ENCODE results near the gene TRAK2. TPM values are rescaled to one million over a fixed set of nuclear protein-coding genes. Genes with fewer than 3 reads are reported as not detected.

TRAK2 gene
- polyA plus RNA-seq, 2 donors = 5.2 to 9.3 TPM

- WGBS, 2 donors = 65 to 66% methylated on average over 3 of the region's 3 CpGs
- Histone ChIP-seq H3K27me3 (ENCODE audit: control insufficient read depth in 1 of 2, insufficient read depth in 2 of 2, low read length in 2 of 2) (no peaks in the 10 kb centered on the region), H3K9me3 (ENCODE audit: control insufficient read depth in 2 of 2, insufficient read depth in 1 of 2, low read depth in 1 of 2, low read length in 1 of 2) (no peaks in the 10 kb centered on the region), H3K4me3 (ENCODE audit: low read depth in 1 of 2, low read length in 2 of 2) (no peak overlapping the region), H3K27ac (ENCODE audit: low read depth in 2 of 2, low read length in 1 of 2) (no peak overlapping the region), H3K36me3 (ENCODE audit: control insufficient read depth in 2 of 2, insufficient read depth in 2 of 2, low read length in 1 of 2) (peaks cover 0 to 5% of the 10 kb centered on the region in 2 donors), H3K4me1 (ENCODE audit: control insufficient read depth in 2 of 2, insufficient read depth in 2 of 2, low read length in 1 of 2) (peaks cover 0 to 2% of the 10 kb centered on the region in 2 donors)
Measured at GRCh38 chr2:201471732-201472393, 20.6 kb upstream of the TRAK2 start.

GRCh38 chr2:201470821-201471731, 19.8 kb upstream of the TRAK2 start:
- no peaks in the 10 kb centered on the region for H3K27me3 ChIP-seq (ENCODE audit: control insufficient read depth in 1 of 2, insufficient read depth in 2 of 2, low read length in 2 of 2)
- no peak overlapping the region for H3K27ac ChIP-seq (ENCODE audit: low read depth in 2 of 2, low read length in 1 of 2)
- H3K9me3 ChIP-seq (ENCODE audit: control insufficient read depth in 2 of 2, insufficient read depth in 1 of 2, low read depth in 1 of 2, low read length in 1 of 2) = no peaks in the 10 kb centered on the region
- H3K4me3 ChIP-seq (ENCODE audit: low read depth in 1 of 2, low read length in 2 of 2) = no peak overlapping the region
- 78 to 81% methylated on average over 9 of the region's 9 CpGs for WGBS, 2 donors
- H3K4me1 ChIP-seq (ENCODE audit: control insufficient read depth in 2 of 2, insufficient read depth in 2 of 2, low read length in 1 of 2) = peaks cover 0 to 2% of the 10 kb centered on the region in 2 donors
- H3K36me3 ChIP-seq (ENCODE audit: control insufficient read depth in 2 of 2, insufficient read depth in 2 of 2, low read length in 1 of 2) = peaks cover 0 to 5% of the 10 kb centered on the region in 2 donors

- Histone ChIP-seq H3K9me3 (ENCODE audit: control insufficient read depth in 2 of 2, insufficient read depth in 1 of 2, low read depth in 1 of 2, low read length in 1 of 2) (no peaks in the 10 kb centered on the region), H3K36me3 (ENCODE audit: control insufficient read depth in 2 of 2, insufficient read depth in 2 of 2, low read length in 1 of 2) (peaks cover 3 to 12% of the 10 kb centered on the region in 2 donors), H3K4me1 (ENCODE audit: control insufficient read depth in 2 of 2, insufficient read depth in 2 of 2, low read length in 1 of 2) (peaks cover 0 to 2% of the 10 kb centered on the region in 2 donors)
Measured at GRCh38 chr2:201467666-201468065, 16.4 kb upstream of the TRAK2 start.

GRCh38 chr2:201466050-201466675, 14.9 kb upstream of the TRAK2 start:
- Histone ChIP-seq H3K4me3 (ENCODE audit: low read depth in 1 of 2, low read length in 2 of 2) (no peak overlapping the region), H3K36me3 (ENCODE audit: control insufficient read depth in 2 of 2, insufficient read depth in 2 of 2, low read length in 1 of 2) (peaks cover 3 to 12% of the 10 kb centered on the region in 2 donors), H3K27me3 (ENCODE audit: control insufficient read depth in 1 of 2, insufficient read depth in 2 of 2, low read length in 2 of 2) (no peaks in the 10 kb centered on the region), H3K4me1 (ENCODE audit: control insufficient read depth in 2 of 2, insufficient read depth in 2 of 2, low read length in 1 of 2) (peaks cover 0 to 2% of the 10 kb centered on the region in 2 donors), H3K27ac (ENCODE audit: low read depth in 2 of 2, low read length in 1 of 2) (no peak overlapping the region), H3K9me3 (ENCODE audit: control insufficient read depth in 2 of 2, insufficient read depth in 1 of 2, low read depth in 1 of 2, low read length in 1 of 2) (no peaks in the 10 kb centered on the region)
- 67 to 77% methylated on average over 3 of the region's 3 CpGs for WGBS, 2 donors

More at GRCh38 chr2:201467666-201468065, 16.4 kb upstream of the TRAK2 start:
- no peaks in the 10 kb centered on the region for H3K27me3 ChIP-seq (ENCODE audit: control insufficient read depth in 1 of 2, insufficient read depth in 2 of 2, low read length in 2 of 2)
- H3K27ac ChIP-seq (ENCODE audit: low read depth in 2 of 2, low read length in 1 of 2) = no peak overlapping the region
- H3K4me3 ChIP-seq (ENCODE audit: low read depth in 1 of 2, low read length in 2 of 2) = no peak overlapping the region

- H3K27me3 ChIP-seq (ENCODE audit: control insufficient read depth in 1 of 2, insufficient read depth in 2 of 2, low read length in 2 of 2) = no peaks in the 10 kb centered on the region
- H3K4me3 ChIP-seq (ENCODE audit: low read depth in 1 of 2, low read length in 2 of 2) = no peak overlapping the region
- no peaks in the 10 kb centered on the region for H3K4me1 ChIP-seq (ENCODE audit: control insufficient read depth in 2 of 2, insufficient read depth in 2 of 2, low read length in 1 of 2)
- peaks cover 3 to 9% of the 10 kb centered on the region in 2 donors for H3K36me3 ChIP-seq (ENCODE audit: control insufficient read depth in 2 of 2, insufficient read depth in 2 of 2, low read length in 1 of 2)
- H3K27ac ChIP-seq (ENCODE audit: low read depth in 2 of 2, low read length in 1 of 2) = peak overlapping the region in 1 of 2 donors; percentile 5
- no peaks in the 10 kb centered on the region for H3K9me3 ChIP-seq (ENCODE audit: control insufficient read depth in 2 of 2, insufficient read depth in 1 of 2, low read depth in 1 of 2, low read length in 1 of 2)
- 87 to 94% methylated on average over 2 of the region's 2 CpGs for WGBS, 2 donors
Measured at GRCh38 chr2:201465524-201465971, 14.3 kb upstream of the TRAK2 start.

- no peaks in the 10 kb centered on the region for H3K9me3 ChIP-seq (ENCODE audit: control insufficient read depth in 2 of 2, insufficient read depth in 1 of 2, low read depth in 1 of 2, low read length in 1 of 2)
- 96 to 100% methylated on average over 1 of the region's 1 CpG for WGBS, 2 donors
- no peak overlapping the region for H3K27ac ChIP-seq (ENCODE audit: low read depth in 2 of 2, low read length in 1 of 2)
- no peak overlapping the region for H3K4me3 ChIP-seq (ENCODE audit: low read depth in 1 of 2, low read length in 2 of 2)
- H3K27me3 ChIP-seq (ENCODE audit: control insufficient read depth in 1 of 2, insufficient read depth in 2 of 2, low read length in 2 of 2) = no peaks in the 10 kb centered on the region
- H3K4me1 ChIP-seq (ENCODE audit: control insufficient read depth in 2 of 2, insufficient read depth in 2 of 2, low read length in 1 of 2) = no peaks in the 10 kb centered on the region
- H3K36me3 ChIP-seq (ENCODE audit: control insufficient read depth in 2 of 2, insufficient read depth in 2 of 2, low read length in 1 of 2) = peaks cover 3 to 9% of the 10 kb centered on the region in 2 donors
Measured at GRCh38 chr2:201464547-201464946, 13.3 kb upstream of the TRAK2 start.

GRCh38 chr2:201460532-201460931, 9.3 kb upstream of the TRAK2 start:
- Histone ChIP-seq H3K4me1 (ENCODE audit: control insufficient read depth in 2 of 2, insufficient read depth in 2 of 2, low read length in 1 of 2) (no peaks in the 10 kb centered on the region), H3K4me3 (ENCODE audit: low read depth in 1 of 2, low read length in 2 of 2) (no peak overlapping the region), H3K9me3 (ENCODE audit: control insufficient read depth in 2 of 2, insufficient read depth in 1 of 2, low read depth in 1 of 2, low read length in 1 of 2) (no peaks in the 10 kb centered on the region), H3K36me3 (ENCODE audit: control insufficient read depth in 2 of 2, insufficient read depth in 2 of 2, low read length in 1 of 2) (peaks cover 3 to 12% of the 10 kb centered on the region in 2 donors), H3K27ac (ENCODE audit: low read depth in 2 of 2, low read length in 1 of 2) (no peak overlapping the region), H3K27me3 (ENCODE audit: control insufficient read depth in 1 of 2, insufficient read depth in 2 of 2, low read length in 2 of 2) (no peaks in the 10 kb centered on the region)
- WGBS, 2 donors = 100% methylated on average over 1 of the region's 1 CpG

GRCh38 chr2:201458381-201458780, 7.1 kb upstream of the TRAK2 start:
- Histone ChIP-seq H3K4me1 (ENCODE audit: control insufficient read depth in 2 of 2, insufficient read depth in 2 of 2, low read length in 1 of 2) (no peaks in the 10 kb centered on the region), H3K27ac (ENCODE audit: low read depth in 2 of 2, low read length in 1 of 2) (no peak overlapping the region), H3K27me3 (ENCODE audit: control insufficient read depth in 1 of 2, insufficient read depth in 2 of 2, low read length in 2 of 2) (no peaks in the 10 kb centered on the region), H3K9me3 (ENCODE audit: control insufficient read depth in 2 of 2, insufficient read depth in 1 of 2, low read depth in 1 of 2, low read length in 1 of 2) (no peaks in the 10 kb centered on the region), H3K36me3 (ENCODE audit: control insufficient read depth in 2 of 2, insufficient read depth in 2 of 2, low read length in 1 of 2) (peaks cover 0 to 3% of the 10 kb centered on the region in 2 donors), H3K4me3 (ENCODE audit: low read depth in 1 of 2, low read length in 2 of 2) (no peak overlapping the region)

- H3K27me3 ChIP-seq (ENCODE audit: control insufficient read depth in 1 of 2, insufficient read depth in 2 of 2, low read length in 2 of 2) = no peaks in the 10 kb centered on the region
- no peak overlapping the region for H3K4me3 ChIP-seq (ENCODE audit: low read depth in 1 of 2, low read length in 2 of 2)
- H3K9me3 ChIP-seq (ENCODE audit: control insufficient read depth in 2 of 2, insufficient read depth in 1 of 2, low read depth in 1 of 2, low read length in 1 of 2) = no peaks in the 10 kb centered on the region
- WGBS, 2 donors = 76 to 89% methylated on average over 6 of the region's 6 CpGs
- H3K27ac ChIP-seq (ENCODE audit: low read depth in 2 of 2, low read length in 1 of 2) = no peak overlapping the region
- H3K4me1 ChIP-seq (ENCODE audit: control insufficient read depth in 2 of 2, insufficient read depth in 2 of 2, low read length in 1 of 2) = no peaks in the 10 kb centered on the region
- H3K36me3 ChIP-seq (ENCODE audit: control insufficient read depth in 2 of 2, insufficient read depth in 2 of 2, low read length in 1 of 2) = peaks cover 0 to 3% of the 10 kb centered on the region in 2 donors
Measured at GRCh38 chr2:201452922-201453643, 1.8 kb upstream of the TRAK2 start.

Measured in esophagus (tissue), 2 donors.